GM21367 (cell line): ENCODE data around the gene PHETA1.
"Not testable (repeated sequence)": the region's sequence is repeated elsewhere in the genome, so short reads cannot be mapped to it uniquely, and the experiment has no call there.

Source experiments
- ATAC-seq: cut with Tn5 transposase; IDR thresholded peaks from one replicate; pipeline ENCODE4 v1.9.1; 2021; ENCODE audit not compliant: unreplicated experiment

PHETA1 gene

DNA sequence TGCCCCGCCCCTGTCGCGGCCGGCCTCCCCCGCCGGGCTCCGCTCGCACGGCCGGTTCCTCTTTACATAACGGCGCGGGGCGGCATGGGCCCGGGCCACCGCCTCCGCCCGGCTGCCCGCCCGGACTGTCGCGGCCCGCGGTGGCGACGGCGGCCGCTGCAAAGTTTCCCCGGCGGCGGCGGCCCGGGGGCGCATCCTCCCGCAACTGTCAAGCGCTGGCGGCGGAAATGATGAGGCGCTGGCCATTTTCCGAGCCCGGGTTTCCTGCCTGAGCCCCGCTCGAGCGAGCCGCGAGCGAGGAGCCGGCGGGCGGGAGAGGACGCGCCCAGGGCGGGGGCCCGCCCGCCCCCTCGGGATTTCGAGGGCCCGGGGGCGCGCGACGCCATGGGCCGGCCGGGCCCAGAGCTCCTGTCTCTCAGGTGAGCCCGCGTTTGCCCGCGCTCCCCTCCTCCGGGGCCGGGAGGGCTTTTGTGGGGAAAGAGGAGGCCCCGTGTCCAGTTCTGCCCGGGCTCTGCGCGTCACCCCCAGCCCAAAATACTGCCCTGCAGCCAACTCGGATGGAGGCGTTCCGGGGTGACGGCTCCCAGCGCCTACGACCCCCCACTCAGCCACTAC lies 37.1 kb upstream of the PHETA1 start, which contains the start of gene SH2B3:
Gene SH2B3, plus strand, starts transcription at position 65 of the 615 bp plus-strand sequence. CDS start 12,223 bp downstream, outside the sequence.
- ATAC-seq = peak; percentile 0

DNA sequence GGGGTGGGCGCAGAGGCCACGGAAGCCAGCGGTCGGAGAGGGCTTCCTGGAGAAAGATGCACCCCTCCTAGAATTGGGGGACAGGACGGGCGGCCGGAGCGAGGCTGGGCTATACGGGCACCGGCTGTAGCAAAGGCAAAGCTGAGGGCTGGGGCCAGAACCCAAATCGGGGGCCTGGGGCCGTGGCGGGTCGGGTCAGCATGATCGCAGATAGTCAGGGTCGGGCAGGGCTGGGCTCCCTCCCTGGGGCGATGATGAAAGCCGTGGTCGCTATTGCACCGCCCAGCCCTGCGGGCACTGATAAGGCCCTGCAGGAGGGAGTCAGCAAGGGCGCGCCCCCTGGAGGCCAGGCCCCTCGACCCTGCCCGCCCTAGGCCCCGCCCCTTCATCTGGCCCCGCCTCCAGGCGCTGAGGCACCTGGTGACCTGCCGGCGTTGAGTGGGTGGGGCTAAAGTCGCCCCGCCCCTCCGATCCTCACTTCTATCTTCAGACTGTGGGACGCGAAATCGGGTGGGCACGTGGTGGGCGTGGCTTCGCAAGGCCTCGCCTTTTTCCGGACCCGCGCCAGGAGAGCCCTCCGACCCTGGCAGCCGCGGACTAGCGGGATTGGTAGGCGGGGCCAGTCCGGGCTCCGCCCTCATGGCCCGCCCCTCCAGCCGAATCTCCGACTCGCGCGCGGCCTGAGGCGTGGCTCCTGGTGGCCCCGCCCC lies 36.4 kb upstream of the PHETA1 start:
- ATAC-seq = peak; percentile 38

GRCh38 chr12:111404362-111405148 lies 35.7 kb upstream of the PHETA1 start:
- no peak for ATAC-seq

DNA sequence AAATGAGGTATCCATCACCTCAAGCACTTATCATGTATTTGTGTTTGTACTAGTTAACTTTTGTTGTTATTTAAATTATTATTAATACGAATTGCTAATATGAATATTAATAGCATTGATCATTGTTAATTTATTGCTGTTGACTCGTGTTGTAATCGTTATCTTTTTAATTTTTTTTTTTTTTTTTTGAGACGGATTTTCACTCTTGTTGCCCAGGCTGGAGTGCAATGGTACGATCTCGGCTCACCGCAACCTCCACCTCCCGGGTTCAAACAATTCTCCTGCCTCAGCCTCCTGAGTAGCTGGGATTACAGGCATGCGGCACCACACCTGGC lies 33.6 kb upstream of the PHETA1 start:
- not testable (repeated sequence) for ATAC-seq

GRCh38 chr12:111401167-111401605 lies 32.3 kb upstream of the PHETA1 start:
- ATAC-seq = no peak

DNA sequence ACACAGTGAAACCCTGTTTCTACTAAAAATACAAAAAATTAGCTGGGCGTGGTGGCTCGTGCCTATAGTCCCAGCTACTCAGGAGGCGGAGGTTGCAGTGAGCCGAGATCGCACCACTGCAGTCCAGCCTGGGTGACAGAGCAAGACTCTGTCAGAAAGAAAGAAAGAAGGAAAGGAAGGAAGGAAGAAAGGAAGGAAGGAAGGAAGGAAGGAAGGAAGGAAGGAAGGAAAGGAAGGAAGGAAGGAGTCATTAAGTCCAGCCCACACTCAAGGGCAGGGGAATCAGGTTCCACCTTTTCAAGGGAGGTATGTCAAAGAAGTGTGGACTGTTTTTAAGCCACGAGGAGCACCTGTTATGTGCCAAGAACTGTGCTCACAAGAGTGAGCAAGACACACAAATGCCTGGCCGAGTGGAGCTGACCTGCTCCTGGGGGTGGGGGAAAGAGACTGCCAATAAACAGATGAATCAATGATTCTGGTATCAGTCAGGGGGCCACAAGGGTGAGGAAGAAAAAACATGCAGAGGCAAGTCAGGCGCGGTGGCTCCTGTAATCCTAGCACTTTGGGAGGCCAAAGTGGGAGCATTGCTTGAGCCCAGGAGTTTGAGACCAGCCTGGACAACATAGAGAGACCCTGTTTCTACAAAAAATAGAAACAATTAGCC lies 31.0 kb upstream of the PHETA1 start:
- ATAC-seq = not testable (repeated sequence)

GRCh38 chr12:111398530-111398929 lies 29.6 kb upstream of the PHETA1 start:
- ATAC-seq = no peak

DNA sequence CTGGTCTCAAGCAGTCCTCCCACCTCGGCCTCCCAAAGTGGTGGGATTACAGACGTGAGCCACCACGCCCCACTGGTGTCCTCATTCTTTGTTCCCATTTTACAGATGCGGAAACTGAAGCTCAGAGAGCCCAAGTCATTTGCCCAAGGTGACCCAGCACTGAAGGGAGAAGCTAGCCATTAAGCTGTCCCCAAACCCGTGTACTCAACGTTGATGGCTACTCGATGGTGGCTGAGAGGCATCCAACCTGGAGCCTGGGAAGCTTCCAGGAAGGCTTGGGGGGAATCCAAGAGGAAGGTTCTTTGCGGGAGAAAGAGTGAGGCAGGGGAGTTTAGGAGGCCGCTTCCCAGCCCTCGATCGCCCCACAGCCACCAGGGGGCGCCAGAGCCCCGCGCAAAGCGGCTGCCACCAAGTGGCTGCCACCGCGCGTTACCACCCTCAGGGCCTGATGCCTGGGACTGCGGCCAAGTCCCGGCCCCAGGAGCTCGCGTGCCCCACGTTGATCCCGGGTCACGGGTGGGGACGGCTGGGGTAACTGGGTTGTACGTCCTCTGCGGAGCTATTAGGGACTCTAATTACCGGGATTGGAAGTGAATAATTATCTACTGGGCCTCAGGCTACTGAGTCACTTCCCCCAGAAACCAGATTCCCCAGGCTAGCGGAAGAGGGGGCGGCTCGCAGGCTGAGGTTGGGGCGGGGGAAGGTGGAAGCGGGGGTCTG lies 28.0 kb upstream of the PHETA1 start:
- ATAC-seq = peak; percentile 51

DNA sequence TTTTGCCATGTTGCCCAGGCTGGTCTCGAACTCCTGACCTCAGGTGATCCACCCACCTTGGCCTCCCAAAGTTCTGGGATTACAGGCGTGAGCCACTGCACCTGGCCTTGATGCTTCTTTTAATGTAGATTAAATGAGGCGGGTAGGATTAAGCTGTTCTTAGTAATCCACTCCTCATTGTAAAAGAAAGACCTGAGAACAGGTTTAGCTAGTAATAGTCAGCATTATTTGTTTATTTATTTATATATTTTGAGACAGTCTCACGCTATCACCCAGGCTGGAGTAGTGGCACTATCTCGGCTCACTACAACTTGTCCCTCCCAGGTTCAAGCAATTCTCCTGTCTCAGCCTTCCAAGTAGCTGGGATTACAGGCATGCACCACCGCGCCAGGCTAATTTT lies 27.4 kb upstream of the PHETA1 start:
- not testable (repeated sequence) for ATAC-seq

DNA sequence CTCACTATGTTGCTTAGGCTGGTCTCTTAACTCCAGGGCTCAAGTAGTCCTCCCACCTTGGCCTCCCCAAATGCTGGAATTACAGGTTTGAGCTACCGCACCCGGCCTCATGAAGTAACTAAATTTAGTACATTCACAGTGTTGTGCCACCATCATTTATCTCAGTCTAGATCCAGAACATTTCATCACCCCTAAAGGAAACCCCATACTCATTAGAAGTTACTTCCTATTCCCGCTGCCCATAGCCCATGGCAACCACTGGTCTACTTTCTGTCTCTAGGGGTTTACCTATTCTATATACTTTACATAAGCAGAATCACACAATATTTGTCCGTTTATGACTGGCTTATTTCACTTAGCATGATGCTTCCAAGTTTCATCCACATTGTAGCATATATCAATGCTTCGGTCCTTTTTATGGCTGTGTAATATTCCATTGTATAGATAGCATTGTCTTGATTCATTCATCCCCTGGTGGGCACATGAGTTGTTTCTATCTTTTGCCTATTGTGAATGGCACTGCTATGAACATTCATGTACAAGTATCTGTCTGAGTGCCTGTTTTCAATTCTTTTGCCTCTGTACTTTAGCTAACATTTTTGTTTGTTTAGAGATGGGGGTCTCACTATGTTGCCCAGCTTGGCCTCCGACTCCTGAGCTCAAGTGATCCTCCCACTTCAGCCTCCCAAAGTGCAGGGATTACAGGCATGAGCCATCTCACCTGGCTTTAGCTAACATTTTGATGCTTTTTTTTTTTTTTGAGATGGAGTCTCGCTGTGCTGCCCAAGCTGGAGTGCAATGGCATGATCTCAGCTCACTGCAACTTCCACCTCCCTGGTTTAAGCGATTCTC lies 26.7 kb upstream of the PHETA1 start:
- ATAC-seq = no peak

- no peak for ATAC-seq
These were observed 25.6 kb upstream of the PHETA1 start for GRCh38 chr12:111394480-111394879.

DNA sequence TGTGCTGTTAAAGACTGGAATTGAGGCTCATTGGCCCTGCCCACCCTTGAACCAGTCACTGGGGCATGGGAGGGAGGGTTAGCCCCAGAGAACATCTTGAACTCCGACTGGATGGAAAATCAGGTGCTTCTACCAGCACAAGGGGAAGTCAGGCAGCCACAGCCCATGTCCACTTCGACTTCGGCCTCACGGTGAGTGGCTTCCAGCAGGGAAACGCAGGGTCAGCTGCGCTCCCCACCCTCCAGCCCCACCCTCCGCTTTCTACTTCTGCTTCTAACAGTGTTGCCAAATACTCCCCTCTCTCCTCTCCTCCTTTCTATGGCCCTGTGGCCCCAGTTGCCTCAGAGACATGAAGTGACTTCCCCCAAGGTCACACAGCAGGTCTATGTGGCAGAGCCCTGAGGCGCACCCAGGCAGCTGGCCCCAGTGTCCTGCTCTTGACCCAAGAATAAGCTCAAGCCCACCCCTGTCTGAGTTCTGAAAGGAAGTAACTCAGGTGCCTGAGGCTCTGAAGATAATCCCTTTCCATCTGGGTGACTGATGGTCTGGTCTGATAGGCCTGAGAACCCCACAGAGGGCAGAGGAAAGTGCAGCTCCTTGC lies 24.9 kb upstream of the PHETA1 start:
- ATAC-seq = no peak

DNA sequence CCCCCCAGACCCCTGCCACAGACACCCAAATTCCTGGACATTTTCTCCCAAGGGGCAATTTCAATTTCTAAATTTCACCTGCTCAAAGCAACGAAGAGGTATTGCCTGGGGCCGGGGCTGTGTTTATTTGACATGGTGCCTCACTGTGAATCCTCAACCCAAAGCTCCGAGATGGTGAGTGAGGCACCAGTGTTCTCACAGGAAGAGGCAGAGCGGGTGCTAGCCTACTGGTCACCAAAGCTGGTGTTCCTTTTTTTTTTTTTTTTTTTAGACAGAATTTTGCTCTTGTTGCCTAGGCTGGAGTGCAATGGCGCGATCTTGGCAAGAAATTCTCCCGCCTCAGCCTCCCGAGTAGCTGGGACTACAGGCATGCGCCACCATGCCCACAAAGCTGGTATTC lies 22.0 kb upstream of the PHETA1 start:
- ATAC-seq = no peak

- ATAC-seq = no peak
These were observed 20.7 kb upstream of the PHETA1 start for GRCh38 chr12:111389635-111390034.

DNA sequence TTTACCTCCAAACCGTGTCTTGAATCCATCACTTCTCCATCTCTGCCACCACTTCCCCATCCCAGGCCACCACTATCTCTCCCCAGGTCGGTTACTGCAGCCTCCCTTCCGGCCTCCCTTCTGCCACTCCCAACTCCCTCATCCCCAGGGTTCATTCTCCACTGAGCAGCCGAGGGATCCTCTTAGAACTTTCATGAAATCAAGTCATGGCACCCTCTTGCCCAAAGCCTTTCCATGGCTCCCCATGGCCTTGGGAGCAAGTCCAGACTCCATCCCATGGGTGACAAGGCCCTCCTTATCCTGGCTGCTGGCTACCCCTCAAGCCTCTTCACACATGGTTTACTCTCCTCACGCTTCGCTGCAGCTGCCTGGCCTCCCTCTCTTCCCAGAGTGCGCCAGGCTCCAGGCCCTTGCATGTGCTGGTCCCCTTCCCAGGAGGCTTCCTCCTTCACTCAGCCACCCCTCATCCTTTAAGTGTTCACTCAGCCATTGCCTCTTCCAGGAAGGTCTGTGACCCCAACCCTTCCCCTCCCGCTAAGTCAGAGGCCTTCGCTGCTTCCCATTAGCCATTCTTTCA lies 18.9 kb upstream of the PHETA1 start:
- ATAC-seq = no peak

GRCh38 chr12:111386885-111387284 lies 18.0 kb upstream of the PHETA1 start:
- no peak for ATAC-seq

- ATAC-seq = no peak
These were observed 15.7 kb upstream of the PHETA1 start for GRCh38 chr12:111384596-111384995.

DNA sequence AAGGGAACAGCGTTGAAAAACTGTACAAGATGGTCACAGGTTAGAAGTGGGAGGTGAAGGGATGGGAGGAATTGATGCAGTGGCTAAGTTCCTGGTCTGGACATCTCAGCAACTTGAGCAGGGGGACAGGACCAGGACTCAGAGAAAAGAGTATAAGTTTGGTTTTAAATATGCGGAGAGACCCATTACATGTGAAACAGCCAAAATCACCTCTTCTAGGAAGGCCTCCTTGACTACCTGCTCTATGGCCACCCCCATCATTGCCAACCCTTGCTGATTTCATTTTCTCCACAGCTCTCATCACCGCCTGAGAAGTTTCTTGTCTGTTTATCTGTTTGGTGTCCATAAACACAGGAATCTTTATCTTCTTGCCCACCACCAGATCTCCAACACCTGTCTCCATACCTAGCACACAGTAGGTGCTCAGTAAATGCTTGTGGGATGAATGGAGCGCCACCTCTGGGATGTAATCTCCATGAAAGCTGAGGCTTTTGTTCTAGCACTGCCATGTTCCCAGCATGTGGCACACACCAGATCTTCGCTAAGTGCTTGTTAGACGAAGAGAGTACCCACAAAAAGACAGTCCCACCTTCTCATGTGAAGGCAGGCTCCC lies 11.2 kb upstream of the PHETA1 start:
- ATAC-seq = no peak

DNA sequence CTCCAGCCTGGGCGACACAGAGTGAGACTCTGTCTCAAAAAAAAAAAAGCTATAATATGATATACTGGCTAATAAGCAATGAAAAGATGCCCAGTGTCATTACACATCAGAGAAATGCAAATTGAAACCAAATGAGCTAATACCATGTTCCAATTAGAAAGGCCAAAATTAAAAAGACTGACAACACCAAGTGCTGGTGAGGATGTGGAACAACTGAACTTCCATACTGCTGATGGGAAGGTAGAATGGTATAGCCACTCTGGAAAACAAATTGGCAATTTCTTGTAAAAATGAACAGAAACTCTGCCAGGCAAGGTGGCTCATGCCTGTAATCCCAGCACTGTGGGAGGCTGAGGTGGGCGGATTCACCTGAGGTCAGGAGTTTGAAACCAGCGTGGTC lies 8.5 kb upstream of the PHETA1 start:
- ATAC-seq = no peak
